Thyroid gland (tissue), 4 donors: ENCODE measurements around the gene NRIP1. TPM values are rescaled to one million over a fixed set of nuclear protein-coding genes. Genes with fewer than 3 reads are reported as not detected.

ENCODE experiments used
- DNase-seq, 2 donors: peaks; one replicate each; pipeline ENCODE4 v3.0.0-alpha.2; 2019
- H3K27ac ChIP-seq, 3 donors: fragments of 200-600 bp; sonication (generic); 1 replicate in 2 of 3; 2 replicates in 1 of 3; pipeline ENCODE4 v1.5.1; 2016 to 2019; ENCODE audit warnings: mild to moderate bottlenecking in 1 of 3, moderate library complexity in 1 of 3
- H3K27me3 ChIP-seq: fragments of 200-600 bp; sonication (generic); one replicate; pipeline ENCODE4 v1.5.1; 2019
- H3K36me3 ChIP-seq, 2 donors: fragments of 200-600 bp; sonication (generic); one replicate each; pipeline ENCODE4 v1.5.1; 2016 to 2019
- H3K4me1 ChIP-seq, 2 donors: fragments of 200-600 bp; sonication (generic); one replicate each; pipeline ENCODE4 v1.5.1; 2017 to 2019
- H3K4me3 ChIP-seq, 3 donors: fragments of 200-600 bp; sonication (generic); replicated peaks in 1 of 3; 1 replicate in 2 of 3; 2 replicates in 1 of 3; pipeline ENCODE4 v1.5.1; 2016; ENCODE audit warnings: mild to moderate bottlenecking in 1 of 3
- H3K9me3 ChIP-seq: fragments of 200-600 bp; sonication (generic); one replicate; pipeline ENCODE4 v1.5.1; 2017
- POLR2A ChIP-seq, 2 donors: fragments of 450-650 bp; IDR thresholded peaks; one replicate each; pipeline ENCODE4 v1.6.1; 2017; ENCODE audit warnings: antibody characterized with exemption in 2 of 2, mild to moderate bottlenecking in 2 of 2, moderate library complexity in 1 of 2
- WGBS, 2 donors: methylation state at CpG; one replicate each; pipeline ENCODE4 v1.1.5; 2017; 5-methylcytosine and 5-hydroxymethylcytosine counted together
- intact Hi-C: fragments of 100-400 bp; cut with DNase I; formaldehyde crosslinking; loops from one replicate; pipeline ENCODE4 v1.15.1; 2023
- total RNA-seq, 4 donors: library from RNA; depleted of rRNA; stranded (reverse); fragments of >200 nt; gene quantifications; one replicate each; pipeline ENCODE4 v1.2.3, GENCODE V29; 2016
- TF ChIP-seq, protein P1 (sequence below), 6 experiments: fragments of 200-600 bp in 3 of 6; fragments of 450-650 bp in 3 of 6; sonication (generic) in 3 of 6; IDR thresholded peaks; one replicate each; pipeline ENCODE4 v1.5.1; 2016 to 2019; ENCODE audit warnings: antibody characterized with exemption in 6 of 6, mild to moderate bottlenecking in 2 of 6, inconsistent platforms in 1 of 6, moderate library complexity in 1 of 6

The NRIP1 gene
- total RNA-seq, 4 donors from 2014 or later: 19.4 to 37.5 (median 28.2) TPM

DNA sequence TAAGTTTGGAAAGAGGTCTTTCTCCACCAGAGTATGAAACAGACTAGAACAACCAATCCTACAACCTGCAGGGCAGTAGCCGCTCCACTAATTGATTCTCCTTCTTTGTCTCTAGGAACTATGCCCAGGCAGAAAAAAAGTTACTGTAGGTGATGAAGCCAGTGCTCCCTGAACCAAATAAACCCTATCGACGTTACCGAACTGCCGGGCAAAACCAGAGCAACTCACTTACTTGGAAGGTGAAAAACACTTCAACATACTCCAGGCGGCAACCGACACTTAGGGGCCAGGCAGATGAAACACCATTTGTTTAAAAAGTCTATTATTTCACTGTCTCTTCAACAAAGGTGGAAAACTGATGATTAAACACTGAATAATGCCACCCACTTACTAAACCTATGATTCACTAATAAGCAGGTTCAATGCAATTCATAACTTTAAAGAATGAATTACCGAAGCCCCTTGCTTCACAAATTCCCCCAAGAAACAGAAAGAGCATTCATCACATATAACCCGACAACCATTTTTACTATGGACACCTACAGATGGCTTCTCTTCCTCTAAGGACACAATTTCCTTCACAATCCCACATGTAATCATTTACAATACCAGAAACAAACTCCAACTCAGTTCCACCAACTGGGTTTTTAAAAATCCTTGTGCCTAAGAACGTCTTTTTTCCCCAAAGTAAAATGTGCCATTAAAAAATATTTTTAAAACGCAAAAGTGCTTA lies 1.6 kb downstream of the NRIP1 start:
- H3K4me3 ChIP-seq: peak overlapping the region in 2 of 3 donors; percentile 75 to 82
- no peaks in the 10 kb centered on the region for H3K27me3 ChIP-seq
- WGBS, 2 donors: 30 to 31% methylated on average over 11 of the region's 11 CpGs
- H3K4me1 ChIP-seq: peaks cover 15 to 24% of the 10 kb centered on the region in 2 donors
- no peak for TF ChIP-seq POLR2A (IDR thresholded peaks at IDR 0.05)
- TF ChIP-seq, protein P1, sequence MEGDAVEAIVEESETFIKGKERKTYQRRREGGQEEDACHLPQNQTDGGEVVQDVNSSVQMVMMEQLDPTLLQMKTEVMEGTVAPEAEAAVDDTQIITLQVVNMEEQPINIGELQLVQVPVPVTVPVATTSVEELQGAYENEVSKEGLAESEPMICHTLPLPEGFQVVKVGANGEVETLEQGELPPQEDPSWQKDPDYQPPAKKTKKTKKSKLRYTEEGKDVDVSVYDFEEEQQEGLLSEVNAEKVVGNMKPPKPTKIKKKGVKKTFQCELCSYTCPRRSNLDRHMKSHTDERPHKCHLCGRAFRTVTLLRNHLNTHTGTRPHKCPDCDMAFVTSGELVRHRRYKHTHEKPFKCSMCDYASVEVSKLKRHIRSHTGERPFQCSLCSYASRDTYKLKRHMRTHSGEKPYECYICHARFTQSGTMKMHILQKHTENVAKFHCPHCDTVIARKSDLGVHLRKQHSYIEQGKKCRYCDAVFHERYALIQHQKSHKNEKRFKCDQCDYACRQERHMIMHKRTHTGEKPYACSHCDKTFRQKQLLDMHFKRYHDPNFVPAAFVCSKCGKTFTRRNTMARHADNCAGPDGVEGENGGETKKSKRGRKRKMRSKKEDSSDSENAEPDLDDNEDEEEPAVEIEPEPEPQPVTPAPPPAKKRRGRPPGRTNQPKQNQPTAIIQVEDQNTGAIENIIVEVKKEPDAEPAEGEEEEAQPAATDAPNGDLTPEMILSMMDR (IDR thresholded peaks at IDR 0.05): no peak
- DNase-seq: peak; percentile 6 to 28
- no peaks in the 10 kb centered on the region for H3K9me3 ChIP-seq
- intact Hi-C loops: no loop called here
- no peaks in the 10 kb centered on the region for H3K36me3 ChIP-seq
- peak overlapping the region; percentile 85 to 97 (median 91) for H3K27ac ChIP-seq

DNA sequence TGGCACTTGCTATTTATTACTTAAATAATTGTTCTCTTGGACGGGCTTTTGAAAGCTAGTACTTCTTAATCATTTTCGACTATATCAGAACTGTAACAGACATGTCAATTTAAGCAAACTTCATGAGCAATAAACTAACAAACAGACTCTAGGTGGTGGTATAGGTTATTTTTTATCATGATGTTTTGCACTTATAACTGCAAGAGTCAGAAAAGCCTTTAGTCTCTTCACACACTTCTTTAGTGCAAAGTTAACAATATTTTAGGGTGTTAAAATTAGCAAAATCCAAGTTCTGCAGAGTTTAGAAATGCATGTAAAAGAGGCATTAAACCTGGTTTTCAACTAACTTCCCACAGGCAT lies 2.2 kb downstream of the NRIP1 start:
- WGBS, 2 donors: 76 to 81% methylated on average over 2 of the region's 2 CpGs
- Histone ChIP-seq H3K9me3 (no peaks in the 10 kb centered on the region), H3K36me3 (no peaks in the 10 kb centered on the region), H3K4me1 (peaks cover 17 to 31% of the 10 kb centered on the region in 2 donors), H3K27ac (no peak overlapping the region), H3K4me3 (no peak overlapping the region), H3K27me3 (no peaks in the 10 kb centered on the region)
- DNase-seq: no peak
- intact Hi-C loops: no loop called here
- TF ChIP-seq POLR2A (IDR thresholded peaks at IDR 0.05): no peak
- TF ChIP-seq, protein P1 (IDR thresholded peaks at IDR 0.05): no peak

DNA sequence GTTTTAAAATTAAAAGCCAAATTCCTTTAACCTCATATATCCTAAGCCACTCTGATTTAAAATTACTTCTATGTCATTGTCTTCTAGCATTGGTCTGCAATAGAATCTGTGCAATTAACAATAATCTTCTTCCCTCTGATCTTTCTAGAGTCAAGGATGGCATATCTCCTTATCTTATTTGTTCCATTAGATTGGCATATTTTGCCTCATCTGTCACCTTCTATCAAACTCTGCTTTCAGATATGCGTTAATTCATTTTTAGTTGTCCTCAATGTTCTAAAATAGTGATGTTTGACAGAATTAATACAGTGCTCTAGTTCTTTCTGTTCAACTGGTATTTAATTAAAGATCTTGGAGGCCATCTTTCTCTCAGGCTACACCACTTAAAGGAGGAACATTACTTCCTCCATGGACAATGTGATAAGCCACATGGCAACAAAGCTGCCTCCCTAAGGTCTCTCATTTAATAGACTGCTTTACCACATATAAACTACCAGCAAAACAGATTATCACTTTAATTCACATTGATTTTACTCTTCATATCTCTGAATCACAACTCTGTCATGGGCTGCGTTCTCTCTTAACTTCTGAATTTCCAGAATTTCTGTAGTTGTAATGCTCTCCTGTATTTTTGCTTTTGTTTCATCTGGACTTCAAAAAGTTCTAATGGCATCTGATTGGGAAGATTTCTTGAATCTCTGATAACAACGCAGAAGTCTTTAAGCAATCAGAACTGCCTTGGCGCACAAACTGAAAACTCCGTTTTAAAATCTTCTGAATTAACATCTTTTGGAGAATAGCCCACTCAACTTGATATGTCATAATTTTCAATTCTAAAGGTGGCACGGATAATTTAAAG lies 2.8 kb downstream of the NRIP1 start:
- intact Hi-C loops: no loop called here
- no peak overlapping the region for H3K27ac ChIP-seq
- peaks cover 23 to 35% of the 10 kb centered on the region in 2 donors for H3K4me1 ChIP-seq
- H3K9me3 ChIP-seq: no peaks in the 10 kb centered on the region
- 79 to 84% methylated on average over 6 of the region's 6 CpGs for WGBS, 2 donors
- no peaks in the 10 kb centered on the region for H3K27me3 ChIP-seq
- TF ChIP-seq, protein P1 (IDR thresholded peaks at IDR 0.05): no peak
- no peak for TF ChIP-seq POLR2A (IDR thresholded peaks at IDR 0.05)
- H3K4me3 ChIP-seq: no peak overlapping the region
- no peaks in the 10 kb centered on the region for H3K36me3 ChIP-seq
- no peak for DNase-seq

GRCh38 chr21:15061279-15061678 lies 3.5 kb downstream of the NRIP1 start:
- intact Hi-C loops: no loop called here
- DNase-seq: no peak
- no peak overlapping the region for H3K27ac ChIP-seq
- 57 to 72% methylated on average over 4 of the region's 4 CpGs for WGBS, 2 donors
- no peaks in the 10 kb centered on the region for H3K36me3 ChIP-seq
- no peaks in the 10 kb centered on the region for H3K27me3 ChIP-seq
- H3K4me3 ChIP-seq: no peak overlapping the region
- H3K9me3 ChIP-seq: no peaks in the 10 kb centered on the region
- peaks cover 27 to 42% of the 10 kb centered on the region in 2 donors for H3K4me1 ChIP-seq
- no peak for TF ChIP-seq POLR2A (IDR thresholded peaks at IDR 0.05)
- TF ChIP-seq, protein P1 (IDR thresholded peaks at IDR 0.05): no peak
